GM12892 (cell line): Measurements from ENCODE around the gene MCC.

ENCODE experiments used
- DNase-seq: peaks from one replicate; pipeline ENCODE4 v3.0.0; 2011; ENCODE audit not compliant: insufficient read length
- FAIRE-seq: peaks from 2 replicates; lab custom pipeline; 2011; peaks lifted over from hg19 to GRCh38; lab: Jason Lieb, UNC
- POLR2A ChIP-seq: IDR thresholded peaks from 2 replicates; pipeline ENCODE4 v1.6.1; 2011; ENCODE audit warnings: low read depth, low read length, control low read depth
- POLR2AphosphoS5 ChIP-seq: IDR thresholded peaks from 2 replicates; pipeline ENCODE4 v1.6.1; 2011; ENCODE audit warnings: low read depth, low read length, control low read depth
- TAF1 ChIP-seq: IDR thresholded peaks from 2 replicates; pipeline ENCODE4 v1.6.1; 2011; ENCODE audit warnings: low read depth, mild to moderate bottlenecking, control low read depth, low read length, borderline replicate concordance

Gene MCC

DNA sequence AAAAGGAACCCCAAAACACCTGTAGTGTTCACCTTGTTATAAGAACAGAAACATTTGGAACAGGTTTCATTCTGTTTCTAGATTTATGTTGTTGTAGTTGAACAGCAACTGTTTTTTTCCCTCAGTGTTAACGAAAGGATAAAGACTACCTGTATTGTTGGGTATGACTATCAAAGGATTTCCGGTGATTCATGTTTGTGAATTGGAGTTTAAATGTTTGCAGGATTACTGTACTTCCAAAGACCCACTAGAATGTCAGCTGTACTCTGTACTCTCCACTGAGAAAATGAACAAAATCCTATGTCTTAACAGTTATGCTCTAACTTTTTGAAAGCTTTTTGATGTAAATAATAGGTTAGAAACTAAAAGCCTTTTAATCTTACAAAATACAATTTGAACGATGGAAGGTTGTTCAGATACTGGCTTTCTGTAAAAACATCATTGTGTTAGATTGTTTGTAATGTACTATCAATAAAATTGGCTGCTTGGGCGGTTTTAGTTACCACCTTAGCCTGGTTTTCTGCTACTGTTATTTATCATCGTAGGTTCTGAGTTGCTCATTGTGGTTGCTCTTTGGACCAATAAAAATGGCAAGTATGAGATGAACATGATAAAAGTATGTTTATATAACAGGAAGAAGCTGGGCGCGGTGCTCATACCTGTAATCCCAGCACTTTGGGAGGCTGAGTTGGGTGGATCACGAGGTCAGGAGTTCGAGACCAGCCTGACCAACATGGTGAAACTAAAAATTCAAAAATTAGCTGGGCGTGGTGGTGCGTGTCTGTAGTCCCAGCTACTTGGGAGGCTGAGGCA lies 467.6 kb downstream of the MCC start:
- FAIRE-seq (peak; percentile 38), DNase-seq (no peak)
- TF ChIP-seq POLR2AphosphoS5 = no peak
- no peak for TF ChIP-seq POLR2A
- no peak for TF ChIP-seq TAF1

DNA sequence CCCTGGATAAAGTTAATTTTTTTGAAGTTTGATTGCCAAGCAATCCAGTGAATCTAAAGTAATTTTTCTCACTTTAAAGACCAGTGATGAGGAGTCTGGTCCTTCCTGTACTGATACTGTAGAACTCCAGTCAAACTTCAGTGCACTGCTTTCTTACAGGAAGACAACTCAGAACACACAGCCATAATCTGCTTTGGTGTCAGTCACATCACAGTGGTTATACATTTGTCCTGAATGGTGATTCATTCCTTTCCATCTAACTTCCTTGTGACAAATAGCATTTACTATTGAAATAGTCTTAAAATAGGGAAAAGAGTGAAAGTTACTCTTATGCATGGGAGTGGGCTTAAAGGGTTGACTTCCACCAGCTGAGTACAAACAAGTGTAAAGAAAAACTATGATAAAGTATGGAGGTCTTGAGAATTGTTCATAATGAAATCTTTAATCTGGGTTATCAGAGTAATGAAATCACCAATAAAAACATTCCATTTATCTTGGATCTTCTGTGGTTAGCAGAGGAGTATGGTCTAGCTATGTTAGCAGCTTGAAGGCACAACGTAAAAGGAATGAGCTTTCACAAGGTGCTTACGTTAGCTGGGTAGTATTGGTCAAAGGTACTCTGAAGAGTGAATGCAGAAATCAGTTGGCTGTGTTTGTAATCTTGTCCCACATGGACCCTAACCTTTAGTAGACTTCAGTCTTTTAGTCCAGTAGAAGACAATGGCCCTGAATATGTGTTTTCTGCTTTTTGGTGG lies 470.2 kb downstream of the MCC start:
- no peak for TF ChIP-seq POLR2A
- no peak for TF ChIP-seq POLR2AphosphoS5
- TF ChIP-seq TAF1 = no peak
- DNase-seq (no peak), FAIRE-seq (no peak)

DNA sequence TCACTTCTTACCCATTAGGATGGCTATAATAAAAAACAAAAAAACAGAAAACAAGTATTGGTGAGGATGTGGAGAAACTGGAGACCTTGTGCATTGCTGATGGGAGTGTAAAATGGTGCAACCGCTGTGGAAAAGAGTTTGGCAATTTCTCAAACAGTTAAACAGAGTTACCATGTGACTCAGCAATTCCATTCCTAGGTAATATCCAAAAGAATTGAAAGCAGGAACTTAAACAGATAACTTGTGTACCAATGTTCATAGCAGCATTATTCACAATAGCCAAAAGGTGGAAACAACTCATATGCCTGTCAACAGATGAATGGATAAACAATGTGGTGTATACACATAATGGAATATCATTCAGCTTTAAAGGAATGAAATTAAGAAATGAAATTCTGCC lies 482.8 kb downstream of the MCC start:
- DNase-seq (no peak), FAIRE-seq (no peak)
- TF ChIP-seq POLR2A (no peak), POLR2AphosphoS5 (no peak), TAF1 (no peak)

DNA sequence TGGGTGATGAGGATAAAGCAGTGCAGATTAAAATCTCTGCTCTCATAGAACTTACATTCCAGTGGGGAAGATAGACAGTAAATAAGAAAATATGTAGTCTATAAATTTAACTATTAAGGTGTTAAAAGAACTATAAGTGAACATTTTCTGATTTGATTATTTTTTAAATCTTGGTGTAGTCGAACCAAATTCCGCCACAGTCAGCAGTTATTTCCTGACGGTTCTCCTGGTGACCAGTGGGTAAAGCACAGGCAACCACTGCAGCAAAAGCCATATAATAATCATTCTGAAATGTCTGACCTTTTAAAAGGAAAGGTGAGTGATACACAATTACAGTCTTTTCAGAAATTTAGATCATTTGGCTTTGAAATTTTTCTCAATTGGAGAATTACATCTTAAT lies 484.5 kb downstream of the MCC start:
- no peak for DNase-seq
- no peak for TF ChIP-seq POLR2AphosphoS5
- TF ChIP-seq POLR2A = no peak
- no peak for FAIRE-seq

DNA sequence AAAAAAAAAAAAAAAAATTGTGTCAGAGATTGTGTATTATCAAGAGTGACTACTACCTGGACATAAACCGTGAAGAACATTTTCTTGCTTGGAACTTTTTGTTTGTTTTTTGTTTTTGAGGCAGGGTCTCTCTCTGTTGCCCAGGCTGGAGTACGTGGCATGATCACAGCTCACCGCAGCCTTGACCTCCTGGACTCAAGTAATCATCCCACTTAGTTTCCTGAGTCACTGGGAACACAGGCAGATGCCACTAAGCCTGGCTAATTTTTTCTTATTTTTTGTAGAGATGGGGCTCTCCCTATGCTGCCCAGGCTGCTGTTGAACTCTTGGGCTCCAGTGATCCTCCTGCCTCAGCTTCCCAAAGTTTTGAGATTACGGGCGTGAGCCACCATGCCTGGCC lies 485.8 kb downstream of the MCC start:
- DNase-seq (no peak), FAIRE-seq (no peak)
- TF ChIP-seq POLR2A (no peak), POLR2AphosphoS5 (no peak), TAF1 (no peak)

DNA sequence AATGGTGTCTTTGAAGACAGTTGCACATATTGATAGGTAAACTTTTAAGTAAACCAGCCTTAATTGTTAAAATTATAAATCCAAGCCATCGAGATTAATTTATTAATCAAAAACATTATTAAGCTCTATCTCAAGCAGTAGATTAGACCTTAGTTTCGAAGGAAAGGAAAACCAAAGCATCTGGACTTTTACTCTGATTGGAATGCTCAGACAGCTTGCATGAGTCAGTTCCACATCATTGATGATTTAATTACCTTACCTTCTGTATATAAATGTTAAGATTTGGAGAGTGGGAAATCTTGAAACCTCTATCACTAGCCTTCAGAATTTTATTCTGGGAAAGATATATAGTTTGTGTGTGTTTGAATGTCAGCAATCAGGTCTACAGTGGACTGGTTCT lies 487.8 kb downstream of the MCC start:
- DNase-seq = no peak
- no peak for TF ChIP-seq POLR2A
- TF ChIP-seq TAF1 = no peak
- FAIRE-seq = no peak

DNA sequence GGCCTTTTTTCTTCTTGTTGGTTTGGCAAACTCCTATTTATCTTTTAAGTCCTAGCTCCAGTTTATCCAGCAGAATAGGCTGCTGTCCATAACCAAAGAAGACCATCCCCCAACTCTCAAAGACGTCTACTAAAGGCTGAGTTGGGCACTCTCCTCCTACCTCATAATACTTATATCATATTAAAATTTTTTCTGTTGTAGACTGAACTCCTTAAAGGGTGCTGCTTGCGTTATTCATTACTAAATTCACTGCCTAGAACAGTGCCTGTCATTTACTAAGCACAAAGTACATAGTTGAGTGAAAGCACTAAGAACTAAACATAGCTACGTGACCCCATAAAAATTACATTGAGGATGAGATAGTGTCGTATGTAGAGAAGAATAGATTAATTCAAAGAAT lies 490.0 kb downstream of the MCC start:
- DNase-seq = no peak
- TF ChIP-seq POLR2A (no peak), POLR2AphosphoS5 (no peak), TAF1 (no peak)
- FAIRE-seq = no peak

DNA sequence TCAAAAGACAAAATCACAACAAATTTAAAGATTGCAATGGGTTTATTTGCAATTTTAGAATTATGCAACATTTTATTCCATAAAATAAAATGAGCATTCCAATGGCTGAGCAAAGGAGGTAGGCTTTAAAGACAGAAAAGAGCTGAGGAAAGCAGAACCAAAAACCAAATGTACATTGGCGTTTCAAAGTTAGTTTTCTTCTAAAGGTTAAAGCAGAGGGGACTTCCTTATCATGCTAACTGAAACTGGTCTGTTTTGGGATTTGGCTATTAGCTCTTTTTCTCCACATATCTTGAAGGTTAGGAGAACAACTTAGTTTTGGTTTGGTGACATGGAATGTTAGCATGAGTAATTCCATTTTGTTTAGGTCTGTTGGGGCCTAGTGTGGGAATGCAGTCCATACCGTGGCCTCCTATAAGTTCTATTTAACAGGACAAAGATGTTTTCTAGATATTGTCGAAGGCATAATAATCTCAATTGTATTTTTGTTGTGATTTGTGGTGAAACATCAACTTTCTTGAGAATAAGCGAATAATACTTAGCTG lies 491.4 kb downstream of the MCC start:
- FAIRE-seq (no peak), DNase-seq (no peak)
- TF ChIP-seq TAF1 (no peak), POLR2A (no peak), POLR2AphosphoS5 (no peak)

DNA sequence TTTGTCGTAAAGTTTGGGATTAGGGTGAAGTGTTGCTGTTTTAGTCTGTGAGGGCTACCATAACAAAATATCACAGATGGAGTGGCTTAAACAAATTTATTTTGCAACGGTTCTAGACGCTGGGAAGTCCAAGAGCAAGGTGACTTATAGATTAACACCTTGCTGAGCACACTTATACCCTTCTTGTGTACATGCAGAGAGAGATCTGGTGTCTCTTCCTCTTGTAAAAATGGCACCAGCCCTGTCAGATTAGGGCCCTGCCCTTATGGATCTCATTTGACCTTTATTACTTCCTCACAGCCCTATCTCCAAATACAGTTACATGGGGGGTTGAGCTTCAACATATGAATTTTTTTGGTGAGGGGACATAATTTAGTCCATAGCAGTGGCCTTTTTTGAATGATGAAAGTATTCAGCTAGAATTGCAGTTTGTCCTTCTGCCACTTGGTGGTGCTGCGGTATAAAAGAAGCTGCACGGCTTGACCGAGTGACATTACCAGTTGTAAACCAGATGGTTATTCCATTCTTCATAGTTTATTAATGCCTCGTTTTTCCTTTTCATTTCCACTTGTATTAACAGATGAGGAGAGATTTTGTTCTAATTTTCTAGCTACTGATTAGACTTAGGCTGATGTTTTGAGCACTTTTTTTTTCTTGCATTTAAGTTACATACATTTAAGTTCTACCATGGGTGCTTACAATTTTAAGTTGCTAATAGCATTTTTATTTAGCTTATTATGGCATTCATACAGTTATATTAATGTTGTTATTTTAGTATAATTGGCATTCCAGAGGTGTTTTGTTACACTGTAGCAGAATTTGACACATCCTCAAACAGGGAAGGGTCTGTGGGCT lies 492.3 kb downstream of the MCC start:
- peak; percentile 90 for FAIRE-seq
- DNase-seq = no peak
- no peak for TF ChIP-seq TAF1
- TF ChIP-seq POLR2AphosphoS5 = no peak
- TF ChIP-seq POLR2A = no peak

DNA sequence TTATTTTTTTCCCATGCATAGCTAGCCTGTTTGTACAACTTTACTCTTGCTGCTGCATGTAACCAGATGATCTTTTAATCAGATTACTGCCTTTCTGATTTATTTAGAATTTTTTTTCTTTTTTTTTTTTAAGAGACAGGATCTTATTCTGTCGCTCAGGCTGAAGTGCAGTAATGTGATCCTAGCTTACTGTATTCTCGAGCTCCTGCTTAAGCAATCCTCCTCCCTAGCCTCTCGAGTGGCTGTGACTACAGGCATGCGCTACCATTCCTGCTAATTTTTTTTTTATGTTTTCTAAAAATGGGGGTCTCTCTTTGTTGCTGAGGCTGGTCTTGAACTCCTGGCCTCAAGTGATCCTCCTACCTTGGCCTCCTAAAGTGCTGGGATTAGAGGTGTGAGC lies 502.0 kb downstream of the MCC start:
- no peak for DNase-seq
- no peak for FAIRE-seq
- TF ChIP-seq TAF1 = no peak
- TF ChIP-seq POLR2A = no peak
- no peak for TF ChIP-seq POLR2AphosphoS5

DNA sequence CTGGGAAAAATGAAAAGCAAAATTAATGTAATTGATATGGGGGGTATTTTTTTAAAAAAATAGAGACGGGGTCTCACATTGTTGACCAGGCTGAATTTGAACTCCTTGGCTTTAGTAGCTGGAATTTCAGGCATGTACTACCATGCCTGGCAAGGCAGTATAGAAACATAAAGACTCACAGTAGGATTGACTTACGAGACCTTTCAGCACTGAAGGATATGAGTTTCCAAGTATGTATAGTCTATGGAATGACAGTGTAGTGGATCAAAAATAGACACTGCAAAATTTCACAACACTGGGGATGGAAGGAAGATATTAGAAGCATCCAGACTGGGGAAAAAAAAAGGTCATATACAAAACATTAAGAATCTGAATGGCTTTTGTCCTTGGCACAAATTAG lies 504.9 kb downstream of the MCC start:
- TF ChIP-seq TAF1 = no peak
- DNase-seq (no peak), FAIRE-seq (no peak)

DNA sequence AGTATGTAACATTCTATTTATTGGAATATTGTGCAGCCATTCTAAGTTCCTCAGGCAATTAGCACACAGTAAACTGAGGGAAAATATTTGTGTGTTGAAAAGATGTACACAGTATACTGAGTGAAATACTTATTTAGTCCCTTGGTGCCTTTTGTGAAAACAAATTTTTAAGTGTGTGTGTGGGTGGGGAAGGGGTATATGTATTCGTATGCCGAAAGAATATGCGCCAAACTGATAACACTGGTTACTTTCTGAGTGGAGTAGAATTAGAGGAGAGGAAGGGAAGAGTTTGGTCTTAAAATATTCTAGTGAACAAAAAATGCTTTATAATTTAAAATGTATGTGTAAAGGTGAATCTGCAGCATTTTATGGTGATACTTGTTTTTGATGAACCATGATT lies 508.5 kb downstream of the MCC start:
- no peak for TF ChIP-seq POLR2A
- TF ChIP-seq TAF1 = no peak
- no peak for TF ChIP-seq POLR2AphosphoS5
- no peak for FAIRE-seq
- DNase-seq = no peak
